PC-9 (cell line): ENCODE data around the gene DYNC2H1. TPM values are rescaled to one million over a fixed set of nuclear protein-coding genes. Genes with fewer than 3 reads are reported as not detected.

Experiments
- BruUV-seq: library from RNA; stranded (reverse); fragments of 400-500 nt; replicated peaks from 2 replicates; lab custom pipeline; 2021; lab: Mats Ljungman, UMichigan
- CTCF ChIA-PET: fragments of 300-600 bp; sonication (Branson Sonifier 250); formaldehyde crosslinking; loops from one replicate; lab custom pipeline; 2022; ENCODE audit warnings: antibody characterized with exemption; lab: Charles Lee
- POLR2A ChIA-PET: fragments of 300-600 bp; sonication (Branson Sonifier 250); formaldehyde crosslinking; loops from one replicate; lab custom pipeline; 2022; ENCODE audit warnings: antibody characterized with exemption; ENCODE audit not compliant: unreplicated experiment; lab: Charles Lee
- DNase-seq, 2 experiments: peaks; one replicate each; pipeline versions ENCODE4 v3.0.0 to v3.0.0-alpha.2; 2015 to 2022; ENCODE audit warnings: mixed read lengths in 1 of 2
- H2AFZ ChIP-seq: fragments of 200-600 bp; sonication (generic); 2 replicates; pipeline ENCODE4 v1.8.1; 2017; ENCODE audit warnings: antibody characterized with exemption
- H3F3A ChIP-seq: fragments of 200-600 bp; sonication (generic); 2 replicates; pipeline ENCODE4 v1.8.1; 2017; ENCODE audit warnings: antibody characterized with exemption, mild to moderate bottlenecking, low read depth; ENCODE audit not compliant: insufficient read depth
- H3K27ac ChIP-seq: fragments of 200-600 bp; sonication (generic); 2 replicates; pipeline ENCODE4 v1.6.1; 2016; ENCODE audit warnings: mixed run types
- H3K27me3 ChIP-seq: fragments of 200-600 bp; sonication (generic); 2 replicates; pipeline ENCODE4 v1.6.1; 2016; ENCODE audit warnings: low read depth, mixed run types; ENCODE audit not compliant: insufficient read depth
- H3K36me3 ChIP-seq: fragments of 200-600 bp; sonication (generic); 2 replicates; pipeline ENCODE4 v1.6.1; 2016; ENCODE audit warnings: low read depth, mixed run types
- H3K4me1 ChIP-seq: fragments of 200-600 bp; sonication (generic); replicated peaks from 2 replicates; pipeline ENCODE4 v1.6.1; 2016; ENCODE audit warnings: mixed run types; ENCODE audit not compliant: insufficient read depth
- H3K4me2 ChIP-seq: fragments of 200-600 bp; sonication (generic); 2 replicates; pipeline ENCODE4 v1.6.1; 2017; ENCODE audit warnings: mixed run types
- H3K4me3 ChIP-seq: fragments of 200-600 bp; sonication (generic); 2 replicates; pipeline ENCODE4 v1.6.1; 2016; ENCODE audit warnings: mixed run types
- H3K79me2 ChIP-seq: fragments of 200-600 bp; sonication (generic); 2 replicates; pipeline ENCODE4 v1.6.1; 2017; ENCODE audit warnings: low read depth, mixed run types
- H3K9me2 ChIP-seq: fragments of 200-600 bp; sonication (generic); 2 replicates; pipeline ENCODE4 v1.8.1; 2017; ENCODE audit warnings: mild to moderate bottlenecking; ENCODE audit not compliant: insufficient read depth
- H3K9me3 ChIP-seq: fragments of 200-600 bp; sonication (generic); 2 replicates; pipeline ENCODE4 v1.8.1; 2016; ENCODE audit warnings: low read depth; ENCODE audit not compliant: insufficient read depth
- H4K20me1 ChIP-seq: fragments of 200-600 bp; sonication (generic); 2 replicates; pipeline ENCODE4 v1.8.1; 2017; ENCODE audit not compliant: insufficient read depth
- CTCF ChIP-seq: fragments of 200-600 bp; sonication (generic); conservative IDR thresholded peaks from 2 replicates; pipeline ENCODE4 v1.6.1; 2017; ENCODE audit warnings: mixed run types, antibody characterized with exemption, mild to moderate bottlenecking, moderate library complexity
- EZH2 ChIP-seq: fragments of 200-600 bp; sonication (generic); IDR thresholded peaks from 2 replicates; pipeline ENCODE4 v1.8.0; 2017; ENCODE audit warnings: antibody characterized with exemption, low read depth
- intact Hi-C: fragments of 100-400 bp; cut with micrococcal nuclease; formaldehyde crosslinking; loops from one replicate; pipeline ENCODE4 v1.10.0; 2022; ENCODE audit not compliant: unreplicated experiment
- total RNA-seq: library from RNA; stranded (reverse); gene quantifications from 2 replicates; pipeline ENCODE4 v1.2.3, GENCODE V29; 2021

DYNC2H1 gene
- total RNA-seq, 1 experiment from 2014 or later = 12.2 TPM

GRCh38 chr11:103528046-103528445 is 418.8 kb downstream of the DYNC2H1 start:
- Histone ChIP-seq H3K4me2 (peak overlapping the region; percentile 7), H3K79me2 (no peaks in the 10 kb centered on the region), H3K9me2 (no peaks in the 10 kb centered on the region), H3F3A (peaks cover 12% of the 10 kb centered on the region), H3K4me1 (peaks cover 58% of the 10 kb centered on the region), H3K9me3 (no peaks in the 10 kb centered on the region; the same call in 1 of the 2 replicates), H3K4me3 (no peak overlapping the region), H3K36me3 (no peaks in the 10 kb centered on the region), H3K27ac (no peak overlapping the region), H3K27me3 (no peaks in the 10 kb centered on the region), H2AFZ (no peak overlapping the region), H4K20me1 (no peaks in the 10 kb centered on the region)
- intact Hi-C loops = loop anchor here (2.0 to 10.0 kb wide), 3 partner anchors 95 to 1437 kb away; partner anchors contain the start of gene CASP4
- peak; percentile 30 to 69 for DNase-seq
- no peak for TF ChIP-seq EZH2
- no peak for TF ChIP-seq CTCF
- ChIA-PET CTCF (no interaction called here), POLR2A (no interaction called here)
- no TSS peak for BruUV-seq

- Histone ChIP-seq H3K4me3 (no peak overlapping the region), H3K4me2 (peak overlapping the region; percentile 7), H3K79me2 (no peaks in the 10 kb centered on the region), H4K20me1 (no peaks in the 10 kb centered on the region), H3K27me3 (no peaks in the 10 kb centered on the region), H3K27ac (no peak overlapping the region), H3K9me3 (no peaks in the 10 kb centered on the region; the same call in 1 of the 2 replicates), H3K9me2 (no peaks in the 10 kb centered on the region), H3F3A (peaks cover 12% of the 10 kb centered on the region), H3K4me1 (peaks cover 58% of the 10 kb centered on the region), H2AFZ (no peak overlapping the region), H3K36me3 (no peaks in the 10 kb centered on the region)
- BruUV-seq = no TSS peak
- ChIA-PET POLR2A (no interaction called here), CTCF (no interaction called here)
- TF ChIP-seq CTCF = no peak
- no peak for TF ChIP-seq EZH2
- intact Hi-C loops = loop anchor here (2.0 to 10.0 kb wide), 3 partner anchors 96 to 1436 kb away; partner anchors contain the start of gene CASP4
- DNase-seq = no peak
Measured at GRCh38 chr11:103528596-103528995, 419.4 kb downstream of the DYNC2H1 start.

GRCh38 chr11:103529181-103529684 is 420.0 kb downstream of the DYNC2H1 start:
- Histone ChIP-seq H3K27me3 (no peaks in the 10 kb centered on the region), H3K4me1 (peaks cover 55% of the 10 kb centered on the region), H3K4me3 (no peak overlapping the region), H3K9me2 (no peaks in the 10 kb centered on the region; the same call in 1 of the 2 replicates), H3F3A (peaks cover 12% of the 10 kb centered on the region), H2AFZ (no peak overlapping the region), H3K36me3 (no peaks in the 10 kb centered on the region), H4K20me1 (no peaks in the 10 kb centered on the region), H3K79me2 (no peaks in the 10 kb centered on the region), H3K27ac (peak overlapping the region; percentile 5; the same call in 1 of the 2 replicates), H3K9me3 (no peaks in the 10 kb centered on the region; the same call in 1 of the 2 replicates), H3K4me2 (no peak overlapping the region; the same call in 1 of the 2 replicates)
- BruUV-seq = no TSS peak
- ChIA-PET POLR2A (no interaction called here), CTCF (no interaction called here)
- TF ChIP-seq EZH2 (no peak), CTCF (no peak)
- peak; percentile 19 to 66 for DNase-seq
- intact Hi-C loops = loop anchor here (2.0 to 10.0 kb wide), 3 partner anchors 96 to 1436 kb away; partner anchors contain the start of gene CASP4

Other genes with a start within 250 kb of the DYNC2H1 start
- gene MMP12, start 234.4 kb upstream of the DYNC2H1 start, total RNA-seq = not detected in 2 replicates
- not detected in 2 replicates for gene MMP13, start 153.7 kb upstream of the DYNC2H1 start, total RNA-seq
- gene DCUN1D5, start 17.3 kb upstream of the DYNC2H1 start, total RNA-seq = 42.7 and 53.4 TPM in 2 replicates